ENCODE results near the gene MACROD2.

MACROD2 gene

GRCh38 chr20:16081421-16081820 is 2086.1 kb downstream of the MACROD2 start:
- no peak for DNase-seq

- no peak for DNase-seq
These were observed 2086.8 kb downstream of the MACROD2 start for GRCh38 chr20:16082051-16082550.

- no peak for DNase-seq
These were observed 2088.4 kb downstream of the MACROD2 start for GRCh38 chr20:16083639-16084280.

- DNase-seq = no peak
These were observed 2099.9 kb downstream of the MACROD2 start for GRCh38 chr20:16095226-16095625.

DNA sequence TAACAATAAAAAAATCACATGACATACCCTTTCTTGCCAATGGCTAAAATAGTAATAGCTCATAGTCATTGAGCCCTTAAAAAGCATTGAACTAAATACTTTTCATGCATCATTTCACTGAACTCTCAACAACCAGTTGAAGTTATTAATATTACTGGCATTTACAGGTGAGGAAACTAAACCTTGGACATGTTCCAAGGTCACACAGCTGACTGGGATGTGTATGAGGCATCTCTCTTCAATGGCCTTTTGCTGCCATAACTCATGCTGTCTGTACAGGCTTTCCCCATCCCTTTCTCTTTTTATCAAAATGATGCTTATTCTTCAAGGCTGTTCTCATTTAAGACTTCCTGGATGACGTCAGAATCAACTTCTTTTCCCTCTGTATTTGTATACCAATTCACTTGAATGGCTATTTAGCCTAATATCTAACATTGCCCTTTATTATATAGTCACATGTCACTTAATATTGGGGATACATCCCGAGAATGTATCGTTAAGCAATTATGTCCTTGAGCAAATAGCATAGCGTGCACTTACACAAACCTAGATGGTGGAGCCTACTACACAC is 2101.5 kb downstream of the MACROD2 start:
- DNase-seq = no peak

DNA sequence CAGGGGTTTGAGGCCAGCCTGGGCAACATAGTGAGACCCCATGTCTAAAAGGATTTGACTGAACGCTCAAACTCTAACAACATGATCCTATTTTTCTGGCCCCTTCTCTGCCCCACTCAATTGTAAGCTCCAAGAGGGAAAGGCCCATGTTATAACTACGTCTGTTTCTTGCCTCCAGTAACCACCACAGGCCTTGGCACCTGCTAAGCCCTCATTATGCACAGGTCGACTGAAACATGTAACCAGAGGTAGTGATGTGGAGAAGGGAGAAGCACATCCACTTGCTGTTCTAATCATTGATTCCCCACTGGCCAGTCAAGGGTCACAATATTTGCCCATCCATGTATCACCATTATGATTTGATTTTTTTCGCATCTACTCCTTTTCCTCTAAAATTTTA is 2102.5 kb downstream of the MACROD2 start:
- no peak for DNase-seq

DNA sequence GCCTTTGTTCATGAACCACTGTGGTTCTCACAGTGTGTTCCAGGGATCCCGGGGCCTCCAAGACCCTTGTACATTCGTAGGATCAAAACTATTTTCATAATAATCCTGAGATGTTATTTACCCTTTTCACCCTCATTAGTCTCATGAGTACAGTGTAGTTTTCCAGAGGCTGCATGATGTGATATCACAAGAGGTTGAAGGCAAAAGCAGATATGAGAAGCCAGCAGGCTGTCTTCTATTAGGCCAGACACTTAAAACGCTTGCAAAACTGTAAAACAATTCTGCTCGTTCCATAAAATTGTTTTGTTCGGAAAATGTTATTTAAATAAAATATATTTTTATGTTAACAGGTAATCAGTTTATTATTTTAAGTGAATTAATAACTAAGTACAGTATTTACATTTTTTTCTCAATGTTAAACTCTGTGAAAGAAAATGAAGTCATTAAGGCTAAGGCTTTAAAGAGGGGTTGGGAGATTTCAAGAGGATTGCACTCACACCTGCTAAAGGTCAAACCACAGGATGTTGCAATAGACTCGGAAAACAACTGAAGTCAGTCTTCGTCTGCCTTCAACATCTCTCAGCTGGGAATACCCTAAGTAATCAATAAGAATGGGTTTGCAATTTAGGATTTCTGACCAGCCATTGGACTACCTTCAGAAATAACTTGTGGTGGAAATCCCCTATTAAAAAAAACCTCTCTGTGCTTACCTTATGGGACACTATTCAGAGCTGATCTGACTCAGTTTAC is 2103.7 kb downstream of the MACROD2 start:
- no peak for DNase-seq

DNA sequence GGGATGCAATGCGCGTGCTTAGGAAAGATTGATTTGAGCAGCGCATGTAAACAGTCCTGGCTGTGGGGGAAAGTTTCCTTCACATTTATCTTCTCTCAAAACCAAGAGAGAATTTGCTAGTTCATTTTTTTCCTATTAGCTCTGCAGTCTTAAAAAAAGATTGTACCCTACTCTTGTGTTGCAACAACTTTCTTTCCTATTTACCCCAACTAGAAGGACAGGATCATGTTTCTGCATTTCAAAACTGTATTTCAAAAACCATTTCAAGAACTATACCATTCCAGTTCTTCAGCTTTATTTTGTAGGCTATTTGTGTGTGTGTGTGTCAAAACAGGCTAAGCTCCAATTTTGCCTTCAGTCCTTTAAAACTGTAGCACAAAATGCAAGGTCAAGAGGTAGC is 2104.8 kb downstream of the MACROD2 start:
- no peak for DNase-seq

- no peak for DNase-seq
These were observed 2105.5 kb downstream of the MACROD2 start for GRCh38 chr20:16100767-16101166.
